HL-60 (cell line): ENCODE measurements around the gene ABCG2.

ENCODE experiments used
- CTCF ChIP-seq: IDR thresholded peaks from one replicate; pipeline ENCODE4 v1.5.1; 2011; ENCODE audit warnings: low read length, control low read depth, inconsistent platforms; ENCODE audit not compliant: insufficient read depth
- POLR2AphosphoS5 ChIP-seq: IDR thresholded peaks from 2 replicates; pipeline ENCODE4 v1.6.1; 2012; ENCODE audit warnings: low read depth

DNA sequence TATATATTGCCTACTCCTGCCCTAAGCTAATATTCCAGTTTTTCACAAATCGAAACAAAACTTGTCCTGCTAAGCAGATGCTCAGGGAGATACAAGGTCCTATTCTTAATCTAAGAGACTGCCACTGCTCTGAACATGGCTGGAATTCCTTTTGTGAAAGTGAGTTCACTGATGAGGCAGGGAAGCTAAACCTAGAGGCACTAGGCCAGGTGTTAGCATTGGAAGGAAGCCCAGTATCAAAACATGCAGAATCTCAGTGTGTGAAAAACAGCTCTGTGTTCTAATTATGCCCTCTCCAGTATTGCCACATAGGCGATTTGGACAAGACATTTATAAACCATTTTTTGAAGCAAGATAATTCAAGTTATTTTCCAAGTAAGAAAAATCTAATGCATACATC lies 47.6 kb downstream of the ABCG2 start:
- TF ChIP-seq CTCF (no peak), POLR2AphosphoS5 (no peak)
